ENCODE measurements around the gene PPP2R3A. TPM values are rescaled to one million over a fixed set of nuclear protein-coding genes. Genes with fewer than 3 reads are reported as not detected.

PPP2R3A gene
- total and polyA plus RNA-seq, 12 donors = 2.1 to 23.1 (median 14.3) TPM

GRCh38 chr3:136050250-136050649 is 84.7 kb downstream of the PPP2R3A start:
- Histone ChIP-seq H3K9me3 (replicated peaks in 1 of 3) (no peaks in the 10 kb centered on the region), H3K27ac (no peak overlapping the region), H3K4me3 (no peak overlapping the region), H3K27me3 (no peaks in the 10 kb centered on the region), H3K4me1 (replicated peaks in 1 of 2) (no peaks in the 10 kb centered on the region), H3K36me3 (replicated peaks in 1 of 2) (peaks cover 0 to 8% of the 10 kb centered on the region in 2 donors)
- TF ChIP-seq POLR2A (IDR thresholded peaks at IDR 0.05) (no peak), CTCF (IDR thresholded peaks at IDR 0.05) (no peak)
- no peak for DNase-seq
- WGBS, 4 donors = 61 to 75% (median 66%) methylated on average over 6 of the region's 6 CpGs
- intact Hi-C loops (cut with DNase I) = no loop called here

GRCh38 chr3:136055491-136055890 is 90.0 kb downstream of the PPP2R3A start:
- intact Hi-C loops (cut with DNase I) = no loop called here
- 75 to 93% (median 88%) methylated on average over 4 of the region's 4 CpGs for WGBS, 4 donors

GRCh38 chr3:136067211-136067610 is 101.7 kb downstream of the PPP2R3A start:
- 84 to 93% (median 88%) methylated on average over 2 of the region's 2 CpGs for WGBS, 4 donors
- peaks cover 0 to 14% of the 10 kb centered on the region in 2 donors for H3K4me1 ChIP-seq (replicated peaks in 1 of 2)
- TF ChIP-seq CTCF (IDR thresholded peaks at IDR 0.05) = no peak
- TF ChIP-seq POLR2A (IDR thresholded peaks at IDR 0.05) = no peak
- intact Hi-C loops (cut with DNase I) = no loop called here
- H3K4me3 ChIP-seq = no peak overlapping the region
- H3K9me3 ChIP-seq (replicated peaks in 1 of 3) = no peaks in the 10 kb centered on the region
- H3K36me3 ChIP-seq (replicated peaks in 1 of 2) = no peaks in the 10 kb centered on the region
- DNase-seq = no peak
- H3K27ac ChIP-seq = no peak overlapping the region
- H3K27me3 ChIP-seq = no peaks in the 10 kb centered on the region

More at GRCh38 chr3:136055491-136055890, 90.0 kb downstream of the PPP2R3A start:
- no peaks in the 10 kb centered on the region for H3K4me1 ChIP-seq (replicated peaks in 1 of 2)
- no peaks in the 10 kb centered on the region for H3K27me3 ChIP-seq
- no peaks in the 10 kb centered on the region for H3K36me3 ChIP-seq (replicated peaks in 1 of 2)
- H3K27ac ChIP-seq = no peak overlapping the region
- H3K4me3 ChIP-seq = no peak overlapping the region
- DNase-seq = no peak
- H3K9me3 ChIP-seq (replicated peaks in 1 of 3) = no peaks in the 10 kb centered on the region
- TF ChIP-seq CTCF (IDR thresholded peaks at IDR 0.05) (no peak), POLR2A (IDR thresholded peaks at IDR 0.05) (no peak)

- 91 to 95% (median 92%) methylated on average over 5 of the region's 5 CpGs for WGBS, 4 donors
Observed at GRCh38 chr3:136068708-136069107, 103.2 kb downstream of the PPP2R3A start.

More at GRCh38 chr3:136068708-136069107, 103.2 kb downstream of the PPP2R3A start:
- TF ChIP-seq POLR2A (IDR thresholded peaks at IDR 0.05) (no peak), CTCF (IDR thresholded peaks at IDR 0.05) (no peak)
- DNase-seq = no peak
- H3K36me3 ChIP-seq (replicated peaks in 1 of 2) = no peaks in the 10 kb centered on the region
- H3K9me3 ChIP-seq (replicated peaks in 1 of 3) = no peaks in the 10 kb centered on the region
- H3K4me3 ChIP-seq = no peak overlapping the region
- H3K27me3 ChIP-seq = no peaks in the 10 kb centered on the region
- intact Hi-C loops (cut with DNase I) = no loop called here
- H3K4me1 ChIP-seq (replicated peaks in 1 of 2) = peaks cover 0 to 14% of the 10 kb centered on the region in 2 donors
- H3K27ac ChIP-seq = no peak overlapping the region
